ENCODE data around the gene CERT1. TPM values are rescaled to one million over a fixed set of nuclear protein-coding genes. Genes with fewer than 3 reads are reported as not detected.

The CERT1 gene
- total RNA-seq, 2 experiments from 2014 or later = 13.3 to 33.6 TPM

DNA sequence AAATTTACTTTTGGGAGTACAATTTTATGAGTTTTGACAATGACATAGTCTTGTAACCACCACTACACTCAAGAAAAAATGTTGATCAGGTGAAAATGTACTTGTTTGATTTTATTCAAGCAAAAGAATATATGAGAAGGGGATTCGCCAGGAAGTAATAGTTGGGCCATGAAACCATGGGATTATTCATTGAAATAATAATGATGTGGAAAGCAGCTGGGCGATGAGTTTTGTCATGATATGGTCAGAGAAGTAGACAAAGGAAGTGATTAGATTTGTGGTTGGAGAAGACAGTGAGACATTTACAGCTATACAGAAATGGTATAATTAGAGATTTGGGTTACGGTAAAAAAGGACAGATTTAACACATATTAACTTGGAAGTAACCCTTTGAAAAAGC is 163.2 kb downstream of the CERT1 start:
- H3K4me3 ChIP-seq (ENCODE audit: low read depth, low read length, poor library complexity, severe bottlenecking) = no peak overlapping the region
- no peaks in the 10 kb centered on the region for H3K4me1 ChIP-seq (ENCODE audit: insufficient read depth, low read length, poor library complexity, severe bottlenecking)
- ChIA-PET CTCF (ENCODE audit: unreplicated experiment) (no interaction called here), POLR2A (no interaction called here)
- no peak overlapping the region for H2AFZ ChIP-seq (ENCODE audit: low read length)
- intact Hi-C loops (cut with micrococcal nuclease; ENCODE audit: unreplicated experiment) = no loop called here
- no peaks in the 10 kb centered on the region for H3K9me3 ChIP-seq (ENCODE audit: low read length)
- no peak for DNase-seq (ENCODE audit: low spot score)
- peaks cover 95% of the 10 kb centered on the region for H3K36me3 ChIP-seq (ENCODE audit: insufficient read depth, low read length)
- BruUV-seq (replicated peaks) = no TSS peak
- no peak for TF ChIP-seq EZH2phosphoT487 (IDR thresholded peaks at IDR 0.05; ENCODE audit: borderline replicate concordance, low read depth, low read length)
- TF ChIP-seq, protein P1, sequence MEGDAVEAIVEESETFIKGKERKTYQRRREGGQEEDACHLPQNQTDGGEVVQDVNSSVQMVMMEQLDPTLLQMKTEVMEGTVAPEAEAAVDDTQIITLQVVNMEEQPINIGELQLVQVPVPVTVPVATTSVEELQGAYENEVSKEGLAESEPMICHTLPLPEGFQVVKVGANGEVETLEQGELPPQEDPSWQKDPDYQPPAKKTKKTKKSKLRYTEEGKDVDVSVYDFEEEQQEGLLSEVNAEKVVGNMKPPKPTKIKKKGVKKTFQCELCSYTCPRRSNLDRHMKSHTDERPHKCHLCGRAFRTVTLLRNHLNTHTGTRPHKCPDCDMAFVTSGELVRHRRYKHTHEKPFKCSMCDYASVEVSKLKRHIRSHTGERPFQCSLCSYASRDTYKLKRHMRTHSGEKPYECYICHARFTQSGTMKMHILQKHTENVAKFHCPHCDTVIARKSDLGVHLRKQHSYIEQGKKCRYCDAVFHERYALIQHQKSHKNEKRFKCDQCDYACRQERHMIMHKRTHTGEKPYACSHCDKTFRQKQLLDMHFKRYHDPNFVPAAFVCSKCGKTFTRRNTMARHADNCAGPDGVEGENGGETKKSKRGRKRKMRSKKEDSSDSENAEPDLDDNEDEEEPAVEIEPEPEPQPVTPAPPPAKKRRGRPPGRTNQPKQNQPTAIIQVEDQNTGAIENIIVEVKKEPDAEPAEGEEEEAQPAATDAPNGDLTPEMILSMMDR (conservative IDR thresholded peaks at IDR 0.05; ENCODE audit: low read length) = no peak
- no peaks in the 10 kb centered on the region for H3K9me2 ChIP-seq (ENCODE audit: insufficient read depth, low read length)
- H3K79me2 ChIP-seq (ENCODE audit: insufficient read depth, low read depth, low read length) = peaks cover 12% of the 10 kb centered on the region; the same call in 1 of the 2 replicates
- no peak overlapping the region for H3K27ac ChIP-seq (ENCODE audit: low read depth, low read length, poor library complexity, severe bottlenecking)
- 0 out of 2 replicates have a peak, but pooled peaks cover 4% of the 10 kb centered on the region for H4K20me1 ChIP-seq (ENCODE audit: insufficient read depth, low read length)
- H3K4me2 ChIP-seq (ENCODE audit: low read length) = no peak overlapping the region

DNA sequence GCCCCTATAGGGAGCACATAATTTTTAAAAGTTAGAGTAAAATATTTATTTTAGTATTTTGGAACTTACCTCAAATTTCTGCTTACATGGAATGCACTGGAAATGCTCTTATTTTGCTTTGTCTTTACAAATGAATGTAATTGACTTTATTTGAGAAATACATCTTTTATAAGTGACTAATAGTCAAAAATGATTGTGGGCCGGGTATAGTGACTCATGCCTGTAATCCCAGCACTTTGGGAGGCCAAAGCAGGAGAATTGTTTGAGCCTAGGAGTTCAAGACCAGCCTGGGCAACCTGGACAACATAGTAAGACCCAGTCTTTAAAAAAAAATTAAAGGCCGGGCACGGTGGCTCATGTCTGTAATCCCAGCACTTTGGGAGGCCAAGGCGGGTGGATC is 168.6 kb downstream of the CERT1 start:
- TF ChIP-seq, protein P1 (conservative IDR thresholded peaks at IDR 0.05; ENCODE audit: low read length) = no peak
- TF ChIP-seq EZH2phosphoT487 (IDR thresholded peaks at IDR 0.05; ENCODE audit: borderline replicate concordance, low read depth, low read length) = no peak
- Histone ChIP-seq H2AFZ (ENCODE audit: low read length) (no peak overlapping the region), H3K79me2 (ENCODE audit: insufficient read depth, low read depth, low read length) (peaks cover 66% of the 10 kb centered on the region), H3K27ac (ENCODE audit: low read depth, low read length, poor library complexity, severe bottlenecking) (no peak overlapping the region), H3K4me3 (ENCODE audit: low read depth, low read length, poor library complexity, severe bottlenecking) (no peak overlapping the region), H3K4me1 (ENCODE audit: insufficient read depth, low read length, poor library complexity, severe bottlenecking) (peaks cover 24% of the 10 kb centered on the region), H3K9me3 (ENCODE audit: low read length) (no peaks in the 10 kb centered on the region), H3K4me2 (ENCODE audit: low read length) (no peak overlapping the region), H4K20me1 (ENCODE audit: insufficient read depth, low read length) (peaks cover 45% of the 10 kb centered on the region), H3K36me3 (ENCODE audit: insufficient read depth, low read length) (peaks cover 80% of the 10 kb centered on the region), H3K9me2 (ENCODE audit: insufficient read depth, low read length) (no peaks in the 10 kb centered on the region)
- BruUV-seq (replicated peaks) = no TSS peak
- ChIA-PET POLR2A (interaction anchor here (0.6 to 0.7 kb wide), 2 partner anchors 1453 to 1474 kb away, joined by 3 read pairs; no protein-coding TSS in a partner anchor), CTCF (ENCODE audit: unreplicated experiment) (no interaction called here)
- intact Hi-C loops (cut with micrococcal nuclease; ENCODE audit: unreplicated experiment) = no loop called here
- no peak for DNase-seq (ENCODE audit: low spot score)

DNA sequence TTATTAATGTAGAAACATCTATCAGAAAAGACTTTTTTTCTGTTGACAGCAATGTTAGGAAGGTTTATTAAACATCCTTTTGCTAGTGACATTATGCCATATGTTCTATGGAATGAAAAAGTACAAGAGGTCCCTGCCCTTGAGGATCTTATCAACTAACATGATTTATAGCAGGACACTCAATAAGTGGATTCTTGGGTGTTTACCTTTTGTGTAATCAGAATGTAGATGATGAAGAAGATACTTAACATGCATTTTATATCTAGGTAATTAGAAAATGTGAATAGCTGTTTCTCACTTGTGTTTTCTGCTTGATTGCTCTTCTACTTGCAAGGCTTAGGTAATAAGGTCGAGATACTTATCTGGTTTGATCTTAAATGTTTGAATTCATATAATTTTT is 169.5 kb downstream of the CERT1 start:
- Histone ChIP-seq H3K4me3 (ENCODE audit: low read depth, low read length, poor library complexity, severe bottlenecking) (no peak overlapping the region), H3K9me2 (ENCODE audit: insufficient read depth, low read length) (no peaks in the 10 kb centered on the region), H2AFZ (ENCODE audit: low read length) (no peak overlapping the region), H4K20me1 (ENCODE audit: insufficient read depth, low read length) (peaks cover 51% of the 10 kb centered on the region), H3K36me3 (ENCODE audit: insufficient read depth, low read length) (peaks cover 71% of the 10 kb centered on the region), H3K9me3 (ENCODE audit: low read length) (no peaks in the 10 kb centered on the region), H3K4me2 (ENCODE audit: low read length) (no peak overlapping the region), H3K27ac (ENCODE audit: low read depth, low read length, poor library complexity, severe bottlenecking) (no peak overlapping the region), H3K79me2 (ENCODE audit: insufficient read depth, low read depth, low read length) (peaks cover 73% of the 10 kb centered on the region), H3K4me1 (ENCODE audit: insufficient read depth, low read length, poor library complexity, severe bottlenecking) (peaks cover 24% of the 10 kb centered on the region)
- intact Hi-C loops (cut with micrococcal nuclease; ENCODE audit: unreplicated experiment) = no loop called here
- CTCF ChIA-PET (ENCODE audit: unreplicated experiment) = no interaction called here
- no peak for DNase-seq (ENCODE audit: low spot score)
- no TSS peak for BruUV-seq (replicated peaks)
- POLR2A ChIA-PET = interaction anchor here (0.6 to 2.5 kb wide), 7 partner anchors 9 to 347 kb away, joined by 3 to 22 read pairs (median 4); no protein-coding TSS in a partner anchor
- TF ChIP-seq EZH2phosphoT487 (IDR thresholded peaks at IDR 0.05; ENCODE audit: borderline replicate concordance, low read depth, low read length) = no peak
- TF ChIP-seq, protein P1 (conservative IDR thresholded peaks at IDR 0.05; ENCODE audit: low read length) = no peak

All from OCI-LY7 (cell line).